G401.6 (cell line): ENCODE data around the gene PSTPIP1.

Experiments
- FAIRE-seq: peaks from 2 replicates; lab custom pipeline; 2012; peaks lifted over from hg19 to GRCh38; lab: Jason Lieb, UNC

Gene PSTPIP1

GRCh38 chr15:77030928-77031375 is 36.0 kb downstream of the PSTPIP1 start:
- FAIRE-seq = no peak

GRCh38 chr15:77031376-77032050 is 36.6 kb downstream of the PSTPIP1 start:
- no peak for FAIRE-seq

GRCh38 chr15:77032052-77032646 is 37.2 kb downstream of the PSTPIP1 start:
- FAIRE-seq = no peak

DNA sequence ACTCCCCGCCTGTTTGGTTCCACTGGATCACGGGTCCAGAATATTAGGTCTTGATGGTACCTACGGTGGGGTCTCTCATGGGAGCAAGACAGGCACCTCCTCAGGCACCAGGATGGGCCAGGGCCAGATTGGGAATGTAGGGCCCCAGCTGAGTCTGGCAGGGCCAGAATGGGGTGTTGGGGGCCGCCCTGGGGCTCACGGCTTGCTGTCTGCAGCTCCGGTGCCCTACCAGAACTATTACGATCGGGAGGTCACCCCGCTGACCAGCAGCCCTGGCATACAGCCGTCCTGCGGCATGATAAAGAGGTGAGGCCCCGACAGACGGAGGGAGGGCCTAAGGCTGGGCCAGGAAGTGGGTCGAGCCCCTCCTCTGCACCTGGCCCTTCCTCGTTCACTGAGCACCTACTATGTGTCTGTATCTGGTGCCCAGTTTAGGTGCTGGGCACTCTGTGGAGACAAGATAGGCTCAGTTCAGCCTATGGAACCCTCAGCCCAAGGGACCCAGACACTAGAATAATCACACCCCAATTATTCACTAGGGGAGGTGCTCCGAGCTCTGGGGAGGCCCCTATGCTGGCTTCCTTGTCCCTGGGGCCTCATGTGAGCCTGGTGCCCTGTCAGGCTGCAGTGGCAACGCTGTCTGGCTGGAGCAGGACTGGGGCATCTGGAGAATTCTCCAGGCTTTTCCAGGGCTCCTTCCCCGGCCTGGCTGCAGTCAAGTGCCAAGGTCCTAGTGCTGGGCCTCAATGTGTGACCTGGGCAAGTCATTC is 37.9 kb downstream of the PSTPIP1 start:
- no peak for FAIRE-seq

- no peak for FAIRE-seq
Measured at GRCh38 chr15:77033417-77033728, 38.4 kb downstream of the PSTPIP1 start.

DNA sequence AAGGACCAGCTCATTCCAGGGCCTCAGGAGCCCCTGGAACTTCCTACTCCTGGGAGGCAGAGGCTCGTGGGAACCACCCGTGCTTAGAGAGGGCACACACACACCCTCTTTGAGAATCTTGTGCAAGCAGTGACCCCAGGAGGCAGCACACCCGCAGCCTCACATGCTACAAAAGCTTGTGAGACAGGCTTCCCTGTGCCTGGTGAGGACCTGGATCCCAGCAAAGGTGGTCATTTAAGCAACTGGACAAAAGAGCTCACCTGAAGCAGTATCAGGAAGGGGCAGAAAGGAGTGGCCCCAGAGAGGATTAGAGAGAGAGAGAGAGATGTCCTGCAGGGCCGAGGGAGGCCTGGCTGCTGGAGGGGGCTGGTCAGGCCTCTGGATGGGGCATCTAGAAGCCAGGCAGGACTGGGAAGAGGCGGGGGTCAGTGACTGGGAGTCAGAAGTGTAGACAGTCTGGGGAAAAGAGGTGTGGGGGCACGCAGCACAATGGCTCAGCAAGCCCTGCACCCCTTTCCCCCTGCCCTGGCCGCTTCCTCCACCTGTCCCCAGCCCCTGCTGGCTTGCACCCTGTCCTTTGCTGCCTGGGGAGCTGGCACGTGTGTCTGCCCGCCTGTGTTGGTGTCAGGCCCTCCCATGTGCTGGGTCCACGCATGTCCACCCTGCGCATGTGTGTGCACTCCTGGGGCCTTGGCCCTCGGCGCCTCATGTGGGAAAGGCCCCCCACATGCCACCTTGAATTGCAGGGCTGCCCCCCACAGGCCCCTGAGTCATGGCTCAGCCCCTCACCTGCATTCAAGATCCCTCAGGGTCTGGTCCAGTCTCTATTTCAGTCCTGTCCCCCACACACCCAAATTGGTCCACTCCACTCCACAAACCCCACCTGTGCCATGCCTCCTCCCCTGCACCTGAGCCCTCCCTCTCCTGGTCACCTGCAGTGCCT is 39.1 kb downstream of the PSTPIP1 start:
- FAIRE-seq = no peak

DNA sequence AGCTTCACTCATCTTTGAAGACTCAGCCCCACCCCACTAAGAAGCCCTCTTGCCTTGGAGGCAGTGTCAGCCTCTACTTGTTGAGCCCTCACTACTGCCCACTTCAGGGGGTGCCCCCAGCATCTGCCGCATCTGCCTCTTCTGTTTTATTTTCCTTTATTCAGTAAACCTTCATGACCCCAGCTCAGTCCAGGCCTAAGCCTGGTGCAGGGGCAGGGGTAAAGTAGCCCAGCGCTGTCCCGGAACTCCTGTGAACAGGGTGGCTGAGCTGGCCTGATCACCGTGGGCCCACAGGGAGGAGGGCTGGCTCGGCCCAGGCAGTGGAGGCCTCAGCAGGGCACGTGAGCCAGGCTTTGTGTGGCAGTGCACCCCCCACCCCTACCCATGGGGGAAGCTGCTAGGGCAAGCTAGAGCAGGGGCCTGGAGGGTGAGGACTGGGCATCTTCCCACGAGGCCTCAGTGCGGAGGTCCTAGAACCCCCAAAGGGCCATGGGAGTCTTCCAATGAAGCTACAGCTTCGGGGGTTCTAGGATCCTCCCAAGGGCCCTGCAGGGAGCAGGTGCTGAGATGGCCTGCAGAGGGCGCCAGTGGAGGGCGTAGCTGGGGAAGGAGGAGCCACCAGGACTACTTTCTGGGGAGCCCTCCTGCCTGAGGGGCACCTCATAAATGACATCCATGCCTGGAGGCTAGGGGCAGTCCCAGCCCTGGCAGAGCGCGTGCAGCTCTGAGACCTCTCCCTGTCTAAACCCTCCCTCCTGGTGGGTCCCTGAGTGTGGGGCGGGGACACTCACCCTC is 40.0 kb downstream of the PSTPIP1 start:
- FAIRE-seq = no peak

GRCh38 chr15:77035584-77035983 is 40.7 kb downstream of the PSTPIP1 start:
- FAIRE-seq = no peak

DNA sequence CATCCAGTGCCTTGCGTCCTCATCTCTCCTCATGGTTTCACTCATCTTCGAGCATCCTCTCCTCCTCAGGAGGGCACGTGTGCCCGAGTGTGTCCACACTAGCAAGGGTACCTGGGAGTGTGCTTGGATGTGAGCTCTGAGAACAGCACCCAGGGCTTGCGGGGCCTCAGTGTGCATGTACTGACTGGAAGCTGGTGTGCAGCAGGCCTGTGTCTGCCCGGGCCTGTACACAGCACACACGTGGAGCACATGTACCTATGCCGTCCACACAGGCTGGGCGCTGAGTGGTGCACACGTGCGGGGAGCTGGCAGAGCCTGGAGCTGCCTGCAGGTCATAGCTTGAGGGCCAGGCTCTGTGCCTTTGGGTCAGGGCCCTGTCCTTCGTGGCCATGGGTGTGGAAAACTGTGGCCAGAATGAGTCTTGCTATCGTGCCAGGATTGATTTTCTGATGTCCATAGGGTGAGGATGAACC is 41.1 kb downstream of the PSTPIP1 start:
- no peak for FAIRE-seq

DNA sequence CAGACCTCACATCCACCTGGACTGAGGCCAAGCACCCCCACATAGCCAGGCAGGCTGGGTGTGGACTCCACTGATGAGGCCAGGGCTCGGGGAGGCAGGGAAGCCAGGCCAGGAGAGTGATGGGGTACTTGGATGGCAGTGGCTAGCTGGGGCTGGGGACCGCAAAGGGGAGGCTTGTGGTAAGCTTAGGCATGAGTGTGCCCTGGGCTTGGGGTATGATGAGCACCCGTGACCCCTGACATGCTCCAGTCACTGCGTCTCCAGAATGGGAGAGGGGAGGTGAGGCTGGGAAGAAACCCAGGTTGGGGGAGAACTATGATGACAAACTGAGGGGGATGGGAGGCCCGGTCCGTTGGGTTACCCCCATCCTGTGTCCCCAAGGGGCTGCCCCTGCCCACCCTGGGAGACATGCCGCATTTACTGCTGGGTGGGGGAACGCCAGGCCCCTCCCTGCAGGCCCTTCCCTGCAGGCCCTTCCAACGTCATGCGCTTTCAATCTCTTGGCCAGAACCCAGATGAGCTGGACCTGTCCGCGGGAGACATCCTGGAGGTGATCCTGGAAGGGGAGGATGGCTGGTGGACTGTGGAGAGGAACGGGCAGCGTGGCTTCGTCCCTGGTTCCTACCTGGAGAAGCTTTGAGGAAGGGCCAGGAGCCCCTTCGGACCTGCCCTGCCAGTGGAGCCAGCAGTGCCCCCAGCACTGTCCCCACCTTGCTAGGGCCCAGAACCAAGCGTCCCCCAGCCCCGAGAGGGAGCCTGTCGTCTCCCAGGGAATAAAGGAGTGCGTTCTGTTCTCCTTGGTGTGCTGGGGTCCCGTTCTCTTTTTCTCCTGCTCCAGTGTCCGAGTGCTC is 41.8 kb downstream of the PSTPIP1 start:
- no peak for FAIRE-seq

DNA sequence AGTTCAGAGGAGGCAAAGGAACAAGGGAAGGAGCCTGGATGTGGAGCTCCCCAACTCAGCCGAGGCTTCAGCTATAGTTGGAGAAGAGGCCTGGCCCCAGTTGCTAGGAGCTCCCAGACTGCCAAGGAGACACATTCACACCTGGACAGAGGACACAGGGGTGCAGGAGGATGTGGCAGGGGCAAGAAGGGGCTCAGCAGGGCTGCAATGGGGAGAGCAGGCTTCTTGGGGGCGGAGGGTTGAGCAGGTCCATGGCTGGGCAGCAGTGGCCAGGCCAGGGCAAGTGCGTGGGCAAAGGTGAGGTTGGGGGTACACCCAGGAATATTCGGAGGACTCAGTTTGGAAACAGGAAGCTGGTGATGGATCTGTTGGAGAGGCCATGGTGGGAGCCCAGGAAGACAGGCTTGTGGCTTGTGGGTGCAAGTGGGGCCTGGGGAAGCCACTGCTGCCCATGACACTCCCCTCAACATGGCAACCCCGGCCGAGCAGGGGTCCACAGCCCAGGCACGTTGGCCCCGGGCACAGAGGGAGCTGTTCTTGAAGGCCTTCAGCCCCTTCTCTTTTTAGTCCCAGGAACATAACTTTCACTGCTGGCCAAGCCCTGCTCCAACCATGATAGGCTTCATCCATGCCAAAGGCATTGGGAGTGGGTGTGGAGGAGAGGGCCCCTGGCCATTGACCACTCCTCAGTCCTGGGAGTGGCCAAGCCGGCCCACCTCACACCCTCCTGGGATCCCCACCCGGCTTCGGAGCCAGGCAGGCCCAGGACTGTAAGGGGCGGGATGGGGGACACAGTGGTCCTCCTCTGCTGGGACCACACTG is 42.7 kb downstream of the PSTPIP1 start:
- FAIRE-seq = no peak

DNA sequence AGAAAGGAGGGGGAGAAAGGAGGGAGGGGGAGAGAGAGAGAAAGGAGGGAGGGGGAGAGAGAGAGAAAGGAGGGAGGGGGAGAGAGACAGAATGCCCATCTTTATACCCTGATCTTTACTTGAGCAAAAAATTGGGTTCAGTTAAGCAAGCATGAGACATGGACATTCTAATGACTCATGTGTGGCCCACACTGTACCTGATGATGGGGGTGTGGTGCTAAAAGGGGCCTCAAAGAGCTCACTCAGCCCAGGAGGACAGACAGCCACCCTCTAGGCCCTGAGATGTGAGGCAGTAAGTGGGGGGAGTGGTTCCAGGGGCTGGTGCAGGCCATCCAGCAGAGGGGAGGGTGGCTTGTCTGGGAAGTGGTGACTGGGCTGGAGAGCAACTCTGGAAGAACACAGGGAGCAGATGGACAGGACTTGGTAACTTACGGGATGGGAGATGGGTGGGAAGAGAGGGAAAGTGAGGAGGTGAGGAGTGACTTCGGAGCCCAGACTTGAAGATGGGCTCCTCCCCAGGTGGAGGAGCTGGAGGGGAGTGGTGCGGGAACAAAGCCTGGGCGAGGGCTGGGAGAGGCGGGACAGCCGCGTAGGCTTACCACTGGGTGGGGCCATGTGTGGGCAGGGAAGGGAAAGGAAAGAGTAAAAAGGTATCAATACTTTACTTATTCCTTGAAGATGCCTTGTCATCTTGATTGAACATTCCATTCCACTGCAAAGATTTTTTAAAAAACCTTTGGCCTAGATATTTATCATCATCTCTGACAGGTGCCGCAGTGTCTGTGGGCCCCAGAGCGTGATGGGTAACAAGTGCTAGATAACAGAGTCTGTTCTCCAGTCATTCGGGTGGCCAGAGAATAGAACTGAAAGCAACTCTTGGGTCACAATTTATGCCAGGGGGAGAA is 43.6 kb downstream of the PSTPIP1 start:
- no peak for FAIRE-seq

DNA sequence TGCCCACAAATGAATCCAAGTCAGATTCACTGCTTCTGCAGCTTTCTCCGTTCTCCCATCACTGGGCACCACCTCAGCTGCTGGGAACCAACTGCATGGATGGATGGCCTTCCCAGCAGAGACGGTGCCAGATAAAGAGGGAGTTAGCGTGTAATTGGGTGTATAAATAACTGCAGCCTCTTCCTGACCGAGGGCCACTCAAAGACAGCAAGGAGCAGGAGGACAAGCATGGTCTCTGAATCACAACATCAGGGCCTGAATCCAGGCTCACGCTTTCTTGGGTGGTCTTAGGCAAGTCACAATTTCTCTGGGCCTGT is 44.2 kb downstream of the PSTPIP1 start:
- FAIRE-seq = no peak

GRCh38 chr15:77039848-77040247 is 44.9 kb downstream of the PSTPIP1 start:
- no peak for FAIRE-seq

GRCh38 chr15:77040673-77041072 is 45.7 kb downstream of the PSTPIP1 start:
- FAIRE-seq = no peak

DNA sequence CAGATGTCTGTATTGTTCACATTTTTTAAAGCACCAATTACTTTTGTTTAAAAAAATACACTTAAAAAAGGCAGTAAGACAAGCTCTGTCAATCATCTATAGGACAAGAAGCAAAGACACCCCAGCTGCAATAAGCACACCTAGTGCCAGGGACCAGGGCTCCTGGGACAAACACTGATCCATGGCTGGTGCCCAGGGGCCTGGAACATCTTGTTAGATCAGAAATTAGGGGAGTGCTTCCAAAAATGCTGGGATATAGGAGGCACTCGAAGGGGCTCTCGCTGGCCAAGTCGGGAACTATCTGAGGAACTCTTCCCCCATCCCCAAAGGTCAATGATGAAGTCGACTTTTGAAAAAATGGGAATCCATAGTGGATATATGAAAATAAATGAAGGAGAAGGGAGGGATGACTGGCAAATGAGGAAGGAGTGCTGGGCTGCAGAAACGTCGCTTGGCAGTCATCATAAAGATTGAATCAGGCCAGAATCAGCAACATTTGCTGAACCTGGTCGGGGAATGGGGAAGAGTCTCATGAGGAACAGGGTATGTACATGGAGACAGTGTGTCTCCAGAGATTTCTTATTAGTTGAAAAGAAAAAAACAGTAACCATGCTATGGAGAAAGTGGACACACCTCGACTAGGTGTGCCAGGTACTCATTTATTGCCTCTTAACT is 47.5 kb downstream of the PSTPIP1 start:
- no peak for FAIRE-seq

DNA sequence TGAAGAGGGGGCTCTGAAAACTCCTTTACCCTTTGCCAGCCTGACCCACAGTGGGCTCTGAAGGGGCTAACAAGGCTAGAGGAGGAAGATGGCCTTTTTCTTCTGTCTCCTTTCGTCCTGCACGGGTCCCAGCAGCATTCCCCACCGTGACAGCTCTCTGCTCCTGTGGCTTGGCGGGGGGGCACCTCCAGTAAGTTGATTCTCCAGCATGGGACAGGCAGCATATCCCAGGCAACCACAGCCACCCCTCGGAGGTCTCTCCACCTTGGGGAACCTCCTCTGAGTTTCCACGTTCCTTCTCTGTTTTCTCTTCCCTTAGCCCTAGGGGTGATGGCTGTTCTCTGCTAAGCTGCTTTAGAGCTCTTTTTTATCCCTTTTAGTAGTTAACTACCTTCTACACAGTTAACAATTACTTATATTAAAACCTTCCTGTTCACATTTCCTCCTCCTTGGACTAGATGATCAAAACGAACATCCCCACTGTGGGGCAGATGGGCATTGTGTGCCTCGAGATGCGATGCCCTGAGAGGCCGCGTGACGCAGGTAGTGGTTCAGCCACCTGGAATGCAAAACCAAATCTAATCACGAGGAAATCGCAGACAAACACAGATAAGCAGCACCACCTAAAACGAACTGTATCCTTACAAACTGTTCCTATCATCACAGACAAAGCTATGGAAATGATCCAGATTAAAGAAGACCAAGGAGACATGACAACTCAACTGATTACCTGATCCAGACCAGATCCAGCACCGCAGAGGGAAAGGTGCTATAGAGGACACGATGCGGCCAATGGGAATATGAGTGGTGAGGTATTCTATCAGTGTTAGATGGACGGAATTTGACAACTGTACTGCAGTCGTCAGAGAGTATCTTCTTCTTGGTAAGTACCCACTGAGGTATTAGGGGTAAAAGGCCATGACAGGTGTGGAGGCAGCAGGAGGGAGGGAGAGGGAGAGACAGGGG is 48.3 kb downstream of the PSTPIP1 start:
- FAIRE-seq = no peak
